ENCODE results near the gene L3MBTL4. TPM values are rescaled to one million over a fixed set of nuclear protein-coding genes. Genes with fewer than 3 reads are reported as not detected.

L3MBTL4 gene
- total RNA-seq, 2 experiments from 2014 or later, result 0.37 to 0.38 TPM

GRCh38 chr18:5962362-5962761 is 452.3 kb downstream of the L3MBTL4 start:
- H3K27me3 Mint-ChIP-seq, result no peaks in the 10 kb centered on the region
- no peaks in the 10 kb centered on the region for H3K9me3 Mint-ChIP-seq
- H3K4me1 Mint-ChIP-seq, result peaks cover 19% of the 10 kb centered on the region
- H3K36me3 Mint-ChIP-seq, result no peaks in the 10 kb centered on the region
- no peak for DNase-seq
- H3K27ac Mint-ChIP-seq, result no peak overlapping the region
- H3K4me3 Mint-ChIP-seq, result no peak overlapping the region

- no peak for DNase-seq
- Mint-ChIP-seq H3K4me3 (no peak overlapping the region), H3K27ac (no peak overlapping the region), H3K36me3 (no peaks in the 10 kb centered on the region), H3K27me3 (no peaks in the 10 kb centered on the region), H3K9me3 (no peaks in the 10 kb centered on the region), H3K4me1 (peaks cover 19% of the 10 kb centered on the region)
Observed at GRCh38 chr18:5961828-5962150, 452.9 kb downstream of the L3MBTL4 start.

GRCh38 chr18:5961097-5961827 is 453.4 kb downstream of the L3MBTL4 start:
- peaks cover 19% of the 10 kb centered on the region for H3K4me1 Mint-ChIP-seq
- no peaks in the 10 kb centered on the region for H3K27me3 Mint-ChIP-seq
- H3K4me3 Mint-ChIP-seq, result no peak overlapping the region
- no peaks in the 10 kb centered on the region for H3K9me3 Mint-ChIP-seq
- DNase-seq, result no peak
- no peaks in the 10 kb centered on the region for H3K36me3 Mint-ChIP-seq
- H3K27ac Mint-ChIP-seq, result no peak overlapping the region

GRCh38 chr18:5958822-5959221 is 455.9 kb downstream of the L3MBTL4 start:
- DNase-seq, result no peak
- H3K4me3 Mint-ChIP-seq, result no peak overlapping the region

GRCh38 chr18:5955861-5956260 is 458.9 kb downstream of the L3MBTL4 start:
- H3K36me3 Mint-ChIP-seq, result no peaks in the 10 kb centered on the region
- no peaks in the 10 kb centered on the region for H3K4me1 Mint-ChIP-seq
- H3K4me3 Mint-ChIP-seq, result no peak overlapping the region
- H3K9me3 Mint-ChIP-seq, result no peaks in the 10 kb centered on the region
- no peak overlapping the region for H3K27ac Mint-ChIP-seq
- DNase-seq, result no peak
- peaks cover 4% of the 10 kb centered on the region for H3K27me3 Mint-ChIP-seq

More at GRCh38 chr18:5958822-5959221, 455.9 kb downstream of the L3MBTL4 start:
- no peak overlapping the region for H3K27ac Mint-ChIP-seq
- no peaks in the 10 kb centered on the region for H3K36me3 Mint-ChIP-seq
- H3K27me3 Mint-ChIP-seq, result no peaks in the 10 kb centered on the region
- no peaks in the 10 kb centered on the region for H3K4me1 Mint-ChIP-seq
- no peaks in the 10 kb centered on the region for H3K9me3 Mint-ChIP-seq

GRCh38 chr18:5951515-5952091 is 463.1 kb downstream of the L3MBTL4 start:
- H3K4me1 Mint-ChIP-seq, result peaks cover 2% of the 10 kb centered on the region

GRCh38 chr18:5948781-5949180 is 465.9 kb downstream of the L3MBTL4 start:
- H3K4me3 Mint-ChIP-seq, result no peak overlapping the region
- H3K27ac Mint-ChIP-seq, result no peak overlapping the region
- peaks cover 2% of the 10 kb centered on the region for H3K4me1 Mint-ChIP-seq
- H3K36me3 Mint-ChIP-seq, result no peaks in the 10 kb centered on the region
- H3K9me3 Mint-ChIP-seq, result no peaks in the 10 kb centered on the region
- no peak for DNase-seq
- peaks cover 7% of the 10 kb centered on the region for H3K27me3 Mint-ChIP-seq

More at GRCh38 chr18:5951515-5952091, 463.1 kb downstream of the L3MBTL4 start:
- Mint-ChIP-seq H3K36me3 (no peaks in the 10 kb centered on the region), H3K27me3 (peaks cover 4% of the 10 kb centered on the region), H3K4me3 (no peak overlapping the region), H3K9me3 (no peaks in the 10 kb centered on the region), H3K27ac (no peak overlapping the region)
- DNase-seq, result no peak

- H3K9me3 Mint-ChIP-seq, result no peaks in the 10 kb centered on the region
- peaks cover 5% of the 10 kb centered on the region for H3K4me1 Mint-ChIP-seq
- no peak for DNase-seq
- H3K4me3 Mint-ChIP-seq, result no peak overlapping the region
- peaks cover 13% of the 10 kb centered on the region for H3K27me3 Mint-ChIP-seq
- H3K27ac Mint-ChIP-seq, result no peak overlapping the region
- H3K36me3 Mint-ChIP-seq, result no peaks in the 10 kb centered on the region
Observed at GRCh38 chr18:5948237-5948636, 466.5 kb downstream of the L3MBTL4 start.

GRCh38 chr18:5944448-5944847 is 470.3 kb downstream of the L3MBTL4 start:
- no peak overlapping the region for H3K27ac Mint-ChIP-seq
- H3K36me3 Mint-ChIP-seq, result no peaks in the 10 kb centered on the region
- H3K27me3 Mint-ChIP-seq, result peaks cover 10% of the 10 kb centered on the region
- no peaks in the 10 kb centered on the region for H3K9me3 Mint-ChIP-seq
- no peak overlapping the region for H3K4me3 Mint-ChIP-seq
- DNase-seq, result no peak
- peaks cover 6% of the 10 kb centered on the region for H3K4me1 Mint-ChIP-seq

GRCh38 chr18:5943514-5943913 is 471.2 kb downstream of the L3MBTL4 start:
- Mint-ChIP-seq H3K4me3 (no peak overlapping the region), H3K36me3 (no peaks in the 10 kb centered on the region), H3K9me3 (no peaks in the 10 kb centered on the region), H3K4me1 (peaks cover 6% of the 10 kb centered on the region), H3K27ac (no peak overlapping the region), H3K27me3 (peaks cover 10% of the 10 kb centered on the region)
- no peak for DNase-seq

GRCh38 chr18:5942591-5942990 is 472.1 kb downstream of the L3MBTL4 start:
- Mint-ChIP-seq H3K4me1 (peaks cover 4% of the 10 kb centered on the region), H3K27me3 (peaks cover 10% of the 10 kb centered on the region), H3K9me3 (no peaks in the 10 kb centered on the region), H3K27ac (no peak overlapping the region), H3K4me3 (no peak overlapping the region), H3K36me3 (no peaks in the 10 kb centered on the region)
- no peak for DNase-seq

- Mint-ChIP-seq H3K4me3 (no peak overlapping the region), H3K27me3 (peaks cover 11% of the 10 kb centered on the region), H3K4me1 (peaks cover 4% of the 10 kb centered on the region), H3K27ac (no peak overlapping the region), H3K9me3 (no peaks in the 10 kb centered on the region), H3K36me3 (no peaks in the 10 kb centered on the region)
- no peak for DNase-seq
Observed at GRCh38 chr18:5941890-5942289, 472.8 kb downstream of the L3MBTL4 start.

GRCh38 chr18:5939801-5940667 is 474.7 kb downstream of the L3MBTL4 start:
- H3K4me3 Mint-ChIP-seq, result no peak overlapping the region
- peaks cover 15% of the 10 kb centered on the region for H3K27me3 Mint-ChIP-seq
- no peak overlapping the region for H3K27ac Mint-ChIP-seq
- peaks cover 4% of the 10 kb centered on the region for H3K4me1 Mint-ChIP-seq
- H3K36me3 Mint-ChIP-seq, result no peaks in the 10 kb centered on the region
- no peaks in the 10 kb centered on the region for H3K9me3 Mint-ChIP-seq
- no peak for DNase-seq

- H3K36me3 Mint-ChIP-seq, result no peaks in the 10 kb centered on the region
- peaks cover 11% of the 10 kb centered on the region for H3K27me3 Mint-ChIP-seq
- no peak overlapping the region for H3K4me3 Mint-ChIP-seq
- no peak for DNase-seq
- H3K4me1 Mint-ChIP-seq, result no peaks in the 10 kb centered on the region
- no peaks in the 10 kb centered on the region for H3K9me3 Mint-ChIP-seq
- H3K27ac Mint-ChIP-seq, result no peak overlapping the region
Observed at GRCh38 chr18:5937795-5938194, 476.9 kb downstream of the L3MBTL4 start.

- Mint-ChIP-seq H3K27me3 (peaks cover 13% of the 10 kb centered on the region), H3K9me3 (no peaks in the 10 kb centered on the region), H3K4me1 (no peaks in the 10 kb centered on the region), H3K27ac (no peak overlapping the region), H3K36me3 (no peaks in the 10 kb centered on the region), H3K4me3 (no peak overlapping the region)
- DNase-seq, result no peak
Observed at GRCh38 chr18:5937121-5937520, 477.6 kb downstream of the L3MBTL4 start.

All from activated naive CD8-positive, alpha-beta T cell treated with anti-CD3 and anti-CD28 coated beads for 36 hours (primary cell).